GM12874 (cell line): Measurements from ENCODE around the gene MBOAT1.

ENCODE experiments used
- CTCF ChIP-seq: IDR thresholded peaks from 2 replicates; pipeline ENCODE4 v1.5.1; 2011; ENCODE audit warnings: low read depth, mild to moderate bottlenecking, control low read depth, low read length, moderate library complexity; ENCODE audit not compliant: insufficient read depth

Gene MBOAT1

GRCh38 chr6:20112241-20112640, 100.0 kb downstream of the MBOAT1 start:
- TF ChIP-seq CTCF, result no peak

- no peak for TF ChIP-seq CTCF
Observed at GRCh38 chr6:20110478-20110877, 101.8 kb downstream of the MBOAT1 start.

GRCh38 chr6:20109526-20109925, 102.7 kb downstream of the MBOAT1 start:
- no peak for TF ChIP-seq CTCF

GRCh38 chr6:20105838-20106237, 106.4 kb downstream of the MBOAT1 start:
- TF ChIP-seq CTCF, result no peak

- no peak for TF ChIP-seq CTCF
Observed at GRCh38 chr6:20104696-20105095, 107.6 kb downstream of the MBOAT1 start.

GRCh38 chr6:20102397-20103073, 109.7 kb downstream of the MBOAT1 start:
- TF ChIP-seq CTCF, result no peak

GRCh38 chr6:20099156-20099555, 113.1 kb downstream of the MBOAT1 start:
- no peak for TF ChIP-seq CTCF
